Upper lobe of left lung (tissue), 6 donors: ENCODE data around the gene ERP27. TPM values are rescaled to one million over a fixed set of nuclear protein-coding genes. Genes with fewer than 3 reads are reported as not detected.
A peak's percentile ranks its signal among the peaks of the same experiment; 100 is the strongest.

ENCODE experiments used
- ATAC-seq, 2 donors: fragments of 200-7000 bp; cut with Tn5 transposase; one replicate each; pipeline ENCODE4 v1.9.1; 2022; ENCODE audit warnings: mild to moderate bottlenecking in 2 of 2, moderate library complexity in 2 of 2; ENCODE audit not compliant: low FRiP score in 2 of 2
- DNase-seq, 2 donors: peaks; one replicate each; pipeline ENCODE4 v3.0.0-alpha.2; 2019 to 2020
- H3K27ac ChIP-seq, 4 donors: fragments of 200-600 bp; sonication (generic); one replicate each; pipeline ENCODE4 v1.5.1; 2016 to 2019
- H3K27me3 ChIP-seq, 4 donors: fragments of 200-600 bp; sonication (generic); one replicate each; pipeline ENCODE4 v1.5.1; 2017 to 2019
- H3K36me3 ChIP-seq, 4 donors: fragments of 200-600 bp; sonication (generic); one replicate each; pipeline ENCODE4 v1.5.1; 2016 to 2019
- H3K4me1 ChIP-seq, 4 donors: fragments of 200-600 bp; sonication (generic); one replicate each; pipeline ENCODE4 v1.5.1; 2018 to 2019
- H3K4me3 ChIP-seq, 4 donors: fragments of 200-600 bp; sonication (generic); one replicate each; pipeline ENCODE4 v1.5.1; 2017 to 2019; ENCODE audit warnings: mild to moderate bottlenecking in 2 of 4, moderate library complexity in 1 of 4
- H3K9me3 ChIP-seq, 4 donors: fragments of 200-600 bp; sonication (generic); one replicate each; pipeline ENCODE4 v1.5.1; 2018 to 2019
- CTCF ChIP-seq, 6 experiments: fragments of 450-650 bp in 4 of 6; fragments of 200-600 bp in 2 of 6; sonication (generic) in 2 of 6; IDR thresholded peaks; one replicate each; pipeline ENCODE4 v1.5.1; 2016 to 2019; ENCODE audit warnings: antibody characterized with exemption in 6 of 6
- EP300 ChIP-seq, 4 donors: sonication (generic); formaldehyde crosslinking; IDR thresholded peaks; one replicate each; pipeline ENCODE4 v1.5.1; 2017; ENCODE audit warnings: antibody characterized with exemption in 4 of 4, control low read depth in 2 of 4
- POLR2A ChIP-seq, 4 donors: fragments of 450-650 bp; IDR thresholded peaks; one replicate each; pipeline ENCODE4 v1.5.1; 2016 to 2017; ENCODE audit warnings: antibody characterized with exemption in 4 of 4, mild to moderate bottlenecking in 2 of 4
- POLR2AphosphoS5 ChIP-seq, 2 donors: sonication (generic); formaldehyde crosslinking; IDR thresholded peaks; one replicate each; pipeline ENCODE4 v1.5.1; 2017; ENCODE audit warnings: antibody characterized with exemption in 2 of 2
- WGBS, 2 donors: methylation state at CpG; one replicate each; pipeline ENCODE4 v1.1.5; 2017 to 2018; 5-methylcytosine and 5-hydroxymethylcytosine counted together
- total RNA-seq, 6 donors: library from RNA; depleted of rRNA in 4 of 6; stranded (reverse); fragments of >200 nt in 4 of 6; gene quantifications; one replicate each; pipeline versions ENCODE4 v1.1.0 to v1.2.1, GENCODE V29; 2016 to 2021
- donor health status: DM: no; HTN: no; CAD: no; lungs with moderate emphysema.
- donor health status: DM: no; HTN: yes; CAD: no; lungs with severe emphysema.

Gene ERP27
- total RNA-seq, 6 donors from 2014 or later, result 1.2 to 25.0 (median 9.3) TPM; not detected in 1

- no peak for TF ChIP-seq POLR2A (IDR thresholded peaks at IDR 0.05)
- no peak for TF ChIP-seq POLR2AphosphoS5 (IDR thresholded peaks at IDR 0.05)
- TF ChIP-seq CTCF (IDR thresholded peaks at IDR 0.05), result no peak
- TF ChIP-seq EP300 (IDR thresholded peaks at IDR 0.05), result no peak
- no peak for DNase-seq
- Histone ChIP-seq H3K27me3 (no peaks in the 10 kb centered on the region), H3K9me3 (no peaks in the 10 kb centered on the region), H3K27ac (no peak overlapping the region), H3K4me3 (no peak overlapping the region), H3K4me1 (peaks cover 0 to 5% (median 0%) of the 10 kb centered on the region in 4 donors), H3K36me3 (no peaks in the 10 kb centered on the region)
- WGBS, 2 donors, result 75 to 83% methylated on average over 4 of the region's 4 CpGs
- peak; percentile 22 to 65 for ATAC-seq
Measured at GRCh38 chr12:14975457-14975856, 37.1 kb upstream of the ERP27 start.

- Histone ChIP-seq H3K9me3 (no peaks in the 10 kb centered on the region), H3K4me1 (peaks cover 0 to 5% (median 0%) of the 10 kb centered on the region in 4 donors), H3K27ac (no peak overlapping the region), H3K4me3 (no peak overlapping the region), H3K27me3 (no peaks in the 10 kb centered on the region), H3K36me3 (no peaks in the 10 kb centered on the region)
- TF ChIP-seq POLR2AphosphoS5 (IDR thresholded peaks at IDR 0.05) (no peak), EP300 (IDR thresholded peaks at IDR 0.05) (no peak), POLR2A (IDR thresholded peaks at IDR 0.05) (no peak), CTCF (IDR thresholded peaks at IDR 0.05) (no peak)
- no peak for ATAC-seq
- WGBS, 2 donors, result 88 to 89% methylated on average over 3 of the region's 3 CpGs
- DNase-seq, result no peak
Measured at GRCh38 chr12:14974633-14975032, 36.3 kb upstream of the ERP27 start.

- H3K27ac ChIP-seq, result no peak within 1 kb of the TSS
- WGBS, 2 donors, result 90 to 94% methylated on average over 2 of the region's 2 CpGs
- no peak for TF ChIP-seq CTCF (IDR thresholded peaks at IDR 0.05)
- TF ChIP-seq POLR2AphosphoS5 (IDR thresholded peaks at IDR 0.05), result no peak
- TF ChIP-seq POLR2A (IDR thresholded peaks at IDR 0.05), result no peak
- TF ChIP-seq EP300 (IDR thresholded peaks at IDR 0.05), result no peak
- H3K4me1 ChIP-seq, result peaks cover 0 to 5% (median 0%) of the 10 kb centered on the region in 4 donors
- no peaks in the 10 kb centered on the region for H3K9me3 ChIP-seq
- H3K27me3 ChIP-seq, result no peaks in the 10 kb centered on the region
- no peaks in the 10 kb centered on the region for H3K36me3 ChIP-seq
- H3K4me3 ChIP-seq, result no peak within 1 kb of the TSS
- no peak for DNase-seq
- no peak for ATAC-seq
Measured at GRCh38 chr12:14972816-14973215, 34.5 kb upstream of the ERP27 start, which contains the start of gene PDE6H. Gene PDE6H, plus strand, starts transcription at chr12:14973042. Its CDS starts 4,971 bp downstream, at chr12:14978013.

GRCh38 chr12:14970473-14970872, 32.1 kb upstream of the ERP27 start:
- Histone ChIP-seq H3K27me3 (no peaks in the 10 kb centered on the region), H3K4me1 (peaks cover 0 to 5% (median 0%) of the 10 kb centered on the region in 4 donors), H3K9me3 (no peaks in the 10 kb centered on the region), H3K36me3 (no peaks in the 10 kb centered on the region), H3K4me3 (no peak overlapping the region), H3K27ac (no peak overlapping the region)
- WGBS, 2 donors, result 64 to 78% methylated on average over 4 of the region's 4 CpGs
- TF ChIP-seq CTCF (IDR thresholded peaks at IDR 0.05), result no peak
- no peak for TF ChIP-seq EP300 (IDR thresholded peaks at IDR 0.05)
- TF ChIP-seq POLR2AphosphoS5 (IDR thresholded peaks at IDR 0.05), result no peak
- no peak for TF ChIP-seq POLR2A (IDR thresholded peaks at IDR 0.05)
- ATAC-seq, result no peak
- DNase-seq, result no peak

GRCh38 chr12:14968478-14968877, 30.1 kb upstream of the ERP27 start:
- H3K27ac ChIP-seq, result no peak overlapping the region
- WGBS, 2 donors, result 83 to 87% methylated on average over 3 of the region's 3 CpGs
- DNase-seq (no peak), ATAC-seq (no peak)
- no peaks in the 10 kb centered on the region for H3K9me3 ChIP-seq
- TF ChIP-seq EP300 (IDR thresholded peaks at IDR 0.05), result no peak
- no peak for TF ChIP-seq CTCF (IDR thresholded peaks at IDR 0.05)
- TF ChIP-seq POLR2A (IDR thresholded peaks at IDR 0.05), result no peak
- TF ChIP-seq POLR2AphosphoS5 (IDR thresholded peaks at IDR 0.05), result no peak
- H3K4me3 ChIP-seq, result no peak overlapping the region
- no peaks in the 10 kb centered on the region for H3K36me3 ChIP-seq
- no peaks in the 10 kb centered on the region for H3K4me1 ChIP-seq
- H3K27me3 ChIP-seq, result no peaks in the 10 kb centered on the region
